Measurements from ENCODE around the gene S100A14.
"Not testable (repeated sequence)": the region's sequence is repeated elsewhere in the genome, so short reads cannot be mapped to it uniquely, and the experiment has no call there.

- TF ChIP-seq FOXK2 (conservative IDR thresholded peaks at IDR 0.05 in 1 of 2, IDR thresholded peaks at IDR 0.05 in 1 of 2; ENCODE audit: low read depth in 2 of 2); CTCF (IDR thresholded peaks at IDR 0.05 in 2 of 3, conservative IDR thresholded peaks at IDR 0.05 in 1 of 3; ENCODE audit: insufficient read depth in 2 of 3, low read depth in 1 of 3, low read length in 3 of 3): not testable (repeated sequence)
Observed at GRCh38 chr1:153640213-153640612, 24.1 kb upstream of the S100A14 start.

Measured in K562 (cell line).